Measurements from ENCODE around the gene SYNDIG1L. TPM values are rescaled to one million over a fixed set of nuclear protein-coding genes. Genes with fewer than 3 reads are reported as not detected.

The SYNDIG1L gene
- total and polyA plus RNA-seq, 2 of the 4 experiments (the other 2 are of a cell fraction): not detected

- TF ChIP-seq FOS (IDR thresholded peaks at IDR 0.05; ENCODE audit: low read depth, low read length): no peak
- TF ChIP-seq POLR2A (IDR thresholded peaks at IDR 0.05; ENCODE audit: low read depth, low read length): no peak
- TF ChIP-seq USF2 (IDR thresholded peaks at IDR 0.05; ENCODE audit: low read depth, low read length): no peak
- no peak for TF ChIP-seq MAFK (IDR thresholded peaks at IDR 0.05; ENCODE audit: low read depth, low read length)
- no peak for TF ChIP-seq CEBPB (IDR thresholded peaks at IDR 0.05; ENCODE audit: low read depth, low read length)
- TF ChIP-seq RAD21 (IDR thresholded peaks at IDR 0.05; ENCODE audit: low read length): no peak
- no peak for TF ChIP-seq SMC3 (IDR thresholded peaks at IDR 0.05; ENCODE audit: low read depth, low read length)
- TF ChIP-seq BHLHE40 (IDR thresholded peaks at IDR 0.05; ENCODE audit: low read depth, low read length): no peak
- Histone ChIP-seq H3K56ac (ENCODE audit: extremely low read depth, insufficient read depth, low read length) (no peak overlapping the region), H4K8ac (ENCODE audit: low read depth in 2 of 2, low read length in 2 of 2) (no peak overlapping the region), H2AK5ac (ENCODE audit: low read depth, low read length) (no peak overlapping the region), H2BK20ac (ENCODE audit: low read depth, low read length) (no peak overlapping the region), H3K4me2 (ENCODE audit: low read depth, low read length) (no peak overlapping the region), H2BK5ac (ENCODE audit: low read depth, low read length, poor library complexity, severe bottlenecking) (no peak overlapping the region), H4K5ac (ENCODE audit: low read depth, low read length) (no peak overlapping the region), H3K4ac (ENCODE audit: low read depth, low read length) (no peak overlapping the region), H2AK9ac (replicated peaks; ENCODE audit: low read depth, low read length, poor library complexity) (no peak overlapping the region), H3K18ac (ENCODE audit: low read depth, low read length) (no peak overlapping the region), H3K14ac (replicated peaks; ENCODE audit: low read depth, low read length) (no peak overlapping the region), H3K9ac (ENCODE audit: low read depth, low read length) (no peak overlapping the region), H3K4me3 (ENCODE audit: insufficient read depth, low read depth, low read length) (no peak overlapping the region), H2BK120ac (ENCODE audit: low read depth, low read length) (no peak overlapping the region), H3K9me3 (ENCODE audit: control insufficient read depth, insufficient read depth, low read length) (no peaks in the 10 kb centered on the region), H3K79me1 (ENCODE audit: low read depth in 1 of 2, low read length in 2 of 2) (no peaks in the 10 kb centered on the region), H2BK15ac (ENCODE audit: low read depth, low read length) (no peak overlapping the region), H3K27ac (ENCODE audit: insufficient read depth, low read length) (no peak overlapping the region), H3K23ac (ENCODE audit: low read depth, low read length) (no peak overlapping the region), H3K36me3 (ENCODE audit: control insufficient read depth, insufficient read depth, low read length) (no peaks in the 10 kb centered on the region), H4K91ac (ENCODE audit: insufficient read depth, low read depth, low read length) (no peak overlapping the region), H3K27me3 (ENCODE audit: control insufficient read depth, insufficient read depth, low read length) (peaks cover 42% of the 10 kb centered on the region), H3K9me1 (ENCODE audit: insufficient read depth, low read length) (no peaks in the 10 kb centered on the region), H2AFZ (replicated peaks; ENCODE audit: low read length, poor library complexity) (no peak overlapping the region), H3K4me1 (ENCODE audit: control insufficient read depth, insufficient read depth, low read length) (no peaks in the 10 kb centered on the region), H4K20me1 (ENCODE audit: insufficient read depth, low read length) (no peaks in the 10 kb centered on the region)
- DNase-seq: no peak
- POLR2A ChIA-PET (ENCODE audit: unreplicated experiment): no interaction called here
- in situ Hi-C loops (cut with MboI; ENCODE audit: low sequenced_read_pairs) (no loop called here), intact Hi-C loops (cut with micrococcal nuclease) (no loop called here), dilution Hi-C loops (cut with HindIII; ENCODE audit: low sequenced_read_pairs, unreplicated experiment) (no loop called here)
- 89% methylated on average over 12 of the region's 19 CpGs; no CpG with 5 or more reads in 1 of the 2 experiments for WGBS, 2 experiments (ENCODE audit: extremely low coverage in 2 of 2, insufficient read length in 1 of 2)
- no peak for ATAC-seq (ENCODE audit: low read depth)
- CTCF ChIA-PET: interaction anchor here (0.6 kb wide), 1 partner anchor 67 kb away, joined by 5 read pairs; no protein-coding TSS in a partner anchor
- BruUV-seq (replicated peaks): no TSS peak
Observed at GRCh38 chr14:74357585-74357984, 68.4 kb downstream of the SYNDIG1L start.
